H9 (cell line): Measurements from ENCODE around the gene ARHGEF39. TPM values are rescaled to one million over a fixed set of nuclear protein-coding genes. Genes with fewer than 3 reads are reported as not detected.

Experiments used
- DNase-seq: peaks from one replicate; pipeline ENCODE4 v3.0.0-alpha.2; 2017
- H2AFZ ChIP-seq: one replicate; pipeline ENCODE4 v1.6.1; 2013; ENCODE audit warnings: mild to moderate bottlenecking, low read length, control low read depth, moderate library complexity
- H2AK5ac ChIP-seq: 2 replicates; pipeline ENCODE4 v1.6.1; 2013; ENCODE audit warnings: low read length, control low read depth, mixed read lengths; ENCODE audit not compliant: insufficient read length
- H2BK120ac ChIP-seq: one replicate; pipeline ENCODE4 v1.6.1; 2013; ENCODE audit warnings: low read depth, mild to moderate bottlenecking, low read length, control low read depth, inconsistent platforms; ENCODE audit not compliant: poor library complexity, severe bottlenecking
- H2BK12ac ChIP-seq: 2 replicates; pipeline ENCODE4 v1.6.1; 2013; ENCODE audit warnings: low read length, control low read depth, mixed read lengths, low read depth; ENCODE audit not compliant: insufficient read length
- H2BK15ac ChIP-seq: 2 replicates; pipeline ENCODE4 v1.6.1; 2013; ENCODE audit warnings: low read depth, low read length, control low read depth
- H2BK20ac ChIP-seq: one replicate; pipeline ENCODE4 v1.6.1; 2013; ENCODE audit warnings: low read depth, mild to moderate bottlenecking, low read length, control low read depth, inconsistent platforms; ENCODE audit not compliant: poor library complexity, severe bottlenecking
- H2BK5ac ChIP-seq: 2 replicates; pipeline ENCODE4 v1.6.1; 2013; ENCODE audit warnings: low read length, control low read depth, mixed read lengths; ENCODE audit not compliant: insufficient read length
- H3K14ac ChIP-seq: 2 replicates; pipeline ENCODE4 v1.6.1; 2013; ENCODE audit warnings: low read length, control low read depth; ENCODE audit not compliant: insufficient read depth
- H3K18ac ChIP-seq: 2 replicates; pipeline ENCODE4 v1.6.1; 2013; ENCODE audit warnings: low read depth, mild to moderate bottlenecking, mixed read lengths, low read length, control low read depth; ENCODE audit not compliant: insufficient read length
- H3K23ac ChIP-seq: 2 replicates; pipeline ENCODE4 v1.6.1; 2013; ENCODE audit warnings: low read length, control low read depth, mixed read lengths, low read depth; ENCODE audit not compliant: insufficient read length
- H3K23me2 ChIP-seq: 2 replicates; pipeline ENCODE4 v1.6.1; 2013; ENCODE audit warnings: low read depth, mild to moderate bottlenecking, mixed read lengths, low read length, control low read depth; ENCODE audit not compliant: insufficient read length, poor library complexity, severe bottlenecking
- H3K27ac ChIP-seq: 2 replicates; pipeline ENCODE4 v1.5.1; 2013; ENCODE audit warnings: low read length, control low read depth, mixed read lengths, low read depth; ENCODE audit not compliant: insufficient read length
- H3K27me3 ChIP-seq: 2 replicates; pipeline ENCODE4 v1.6.1; 2013; ENCODE audit warnings: low read length, control low read depth, inconsistent platforms; ENCODE audit not compliant: insufficient read depth
- H3K4ac ChIP-seq: 2 replicates; pipeline ENCODE4 v1.6.1; 2013; ENCODE audit warnings: low read depth, mild to moderate bottlenecking, control low read depth, inconsistent platforms, low read length, moderate library complexity
- H3K4me1 ChIP-seq: 2 replicates; pipeline ENCODE4 v1.6.1; 2013; ENCODE audit warnings: low read length, control low read depth, inconsistent platforms; ENCODE audit not compliant: insufficient read depth
- H3K4me2 ChIP-seq: 2 replicates; pipeline ENCODE4 v1.6.1; 2013; ENCODE audit warnings: low read length, control low read depth, mixed read lengths; ENCODE audit not compliant: insufficient read length, insufficient read depth
- H3K56ac ChIP-seq: 2 replicates; pipeline ENCODE4 v1.6.1; 2013; ENCODE audit warnings: low read depth, mild to moderate bottlenecking, mixed read lengths, low read length, control low read depth; ENCODE audit not compliant: insufficient read length
- H3K79me1 ChIP-seq: 2 replicates; pipeline ENCODE4 v1.6.1; 2013; ENCODE audit warnings: low read depth, mild to moderate bottlenecking, moderate library complexity, low read length, control low read depth, inconsistent platforms; ENCODE audit not compliant: insufficient read depth, poor library complexity, severe bottlenecking
- H3K79me2 ChIP-seq: 2 replicates; pipeline ENCODE4 v1.6.1; 2013; ENCODE audit warnings: low read length, control low read depth, inconsistent platforms; ENCODE audit not compliant: insufficient read depth
- H3K9ac ChIP-seq: 2 replicates; pipeline ENCODE4 v1.6.1; 2013; ENCODE audit warnings: low read length, control low read depth, mixed read lengths; ENCODE audit not compliant: insufficient read length; ENCODE audit errors: extremely low read depth
- H3K9me3 ChIP-seq: one replicate; pipeline ENCODE4 v1.6.1; 2013; ENCODE audit warnings: low read depth, low read length, inconsistent platforms; ENCODE audit not compliant: control insufficient read depth
- H3T11ph ChIP-seq: one replicate; pipeline ENCODE4 v1.6.1; 2013; ENCODE audit warnings: mild to moderate bottlenecking, low read length, control low read depth, inconsistent platforms
- H4K20me1 ChIP-seq: one replicate; pipeline ENCODE4 v1.6.1; 2013; ENCODE audit not compliant: control insufficient read depth, insufficient read length, insufficient read depth
- H4K5ac ChIP-seq: 2 replicates; pipeline ENCODE4 v1.6.1; 2013; ENCODE audit warnings: low read depth, mild to moderate bottlenecking, mixed read lengths, low read length, control low read depth; ENCODE audit not compliant: insufficient read length
- H4K8ac ChIP-seq: replicated peaks from 2 replicates; pipeline ENCODE4 v1.6.1; 2013; ENCODE audit warnings: low read length, control low read depth, mixed read lengths, low read depth; ENCODE audit not compliant: insufficient read length
- H4K91ac ChIP-seq: 2 replicates; pipeline ENCODE4 v1.6.1; 2013; ENCODE audit warnings: low read depth, mild to moderate bottlenecking, moderate library complexity, mixed read lengths, low read length, control low read depth; ENCODE audit not compliant: insufficient read length
- H3K27ac Mint-ChIP-seq, 3 experiments: 2 replicates in 2 of 3; 3 replicates in 1 of 3; pipeline ENCODE4 v1.8.0; 2020 to 2021; ENCODE audit warnings: mixed read lengths in 3 of 3, mild to moderate bottlenecking in 1 of 3, moderate library complexity in 1 of 3
- H3K27me3 Mint-ChIP-seq: 2 replicates; pipeline ENCODE4 v1.8.0; 2021; ENCODE audit warnings: low read depth, mild to moderate bottlenecking, moderate library complexity, mixed read lengths
- H3K36me3 Mint-ChIP-seq, 3 experiments: 2 replicates in 2 of 3; 3 replicates in 1 of 3; pipeline ENCODE4 v1.8.0; 2020 to 2021; ENCODE audit warnings: low read depth in 3 of 3, mixed read lengths in 3 of 3; ENCODE audit not compliant: insufficient read depth in 1 of 3
- H3K4me1 Mint-ChIP-seq, 2 experiments: 2 replicates each; pipeline ENCODE4 v1.8.0; 2020; ENCODE audit warnings: mixed read lengths in 2 of 2
- H3K4me3 Mint-ChIP-seq, 2 experiments: 2 replicates in 1 of 2; 3 replicates in 1 of 2; pipeline ENCODE4 v1.8.0; 2020 to 2021; ENCODE audit warnings: mild to moderate bottlenecking in 2 of 2, mixed read lengths in 2 of 2, moderate library complexity in 1 of 2
- H3K9me3 Mint-ChIP-seq, 2 experiments: 2 replicates in 1 of 2; 3 replicates in 1 of 2; pipeline ENCODE4 v1.8.0; 2020; ENCODE audit warnings: mild to moderate bottlenecking in 2 of 2, mixed read lengths in 2 of 2, moderate library complexity in 1 of 2
- WGBS: extraction: QIAGEN DNeasy Blood & Tissue Kit; methylation state at CpG from one replicate; pipeline ENCODE4 v1.1.7; 2013; ENCODE audit warnings: missing lambda C conversion rate, low lambda C conversion rate, mixed read lengths; ENCODE audit not compliant: insufficient read length; ENCODE audit errors: extremely low coverage; 5-methylcytosine and 5-hydroxymethylcytosine counted together
- total RNA-seq: library from RNA; stranded (reverse); gene quantifications from 2 replicates; pipeline ENCODE4 v1.2.1, GENCODE V29; 2021
- TF ChIP-seq, protein P1 (sequence below): fragments of 200-600 bp; sonication (generic); conservative IDR thresholded peaks from 3 replicates; pipeline ENCODE4 v1.8.0; 2021; ENCODE audit warnings: antibody characterized with exemption, mild to moderate bottlenecking

The ARHGEF39 gene
- total RNA-seq, 1 experiment from 2014 or later, result 24.4 TPM

DNA sequence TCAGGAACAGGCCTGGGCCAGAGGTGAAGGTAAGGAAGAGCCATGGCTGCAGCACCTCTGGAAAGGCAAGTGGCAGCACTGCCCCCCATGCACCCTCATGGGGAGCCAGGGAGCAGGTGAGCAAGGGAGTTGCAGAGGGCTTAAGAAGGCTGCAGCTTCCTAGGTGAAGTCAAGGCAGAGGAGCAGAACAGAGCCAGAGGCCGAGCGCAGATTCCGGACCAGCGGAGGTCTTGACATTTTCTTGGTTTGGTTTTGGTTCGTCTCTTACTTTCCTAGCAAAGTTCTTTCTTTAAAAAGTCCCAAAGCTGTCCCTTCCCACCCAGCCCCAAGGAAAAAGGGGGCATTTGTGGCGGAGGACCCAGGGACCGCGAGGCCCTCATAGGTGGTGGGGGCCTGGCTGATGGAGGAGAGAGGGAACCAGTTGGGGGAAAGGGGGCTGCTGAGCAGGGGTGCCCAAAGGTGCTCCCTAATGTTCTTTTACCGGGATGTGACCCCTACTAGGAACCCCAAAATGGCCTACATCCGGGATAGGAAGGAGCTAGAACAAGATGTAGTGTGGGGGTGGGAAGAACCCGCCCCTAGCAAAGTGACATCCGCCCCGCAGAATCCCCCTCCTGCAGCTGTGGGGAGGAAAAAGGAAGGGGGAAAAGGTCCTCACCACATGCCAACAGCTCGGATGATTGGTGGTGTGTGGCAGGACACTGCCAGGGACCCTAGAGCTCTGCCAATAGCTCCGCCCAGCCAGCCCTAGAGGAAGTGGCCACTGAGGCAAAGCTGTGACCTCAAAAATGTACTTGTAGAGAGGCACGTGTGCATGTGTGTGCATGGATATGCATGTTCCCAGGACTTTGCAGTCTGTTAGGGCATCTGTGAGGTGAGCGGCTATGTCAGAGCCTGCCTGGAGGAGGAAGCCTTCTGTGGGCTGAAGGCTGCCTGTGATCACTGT, 45.9 kb downstream of the ARHGEF39 start:
- TF ChIP-seq, protein P1, sequence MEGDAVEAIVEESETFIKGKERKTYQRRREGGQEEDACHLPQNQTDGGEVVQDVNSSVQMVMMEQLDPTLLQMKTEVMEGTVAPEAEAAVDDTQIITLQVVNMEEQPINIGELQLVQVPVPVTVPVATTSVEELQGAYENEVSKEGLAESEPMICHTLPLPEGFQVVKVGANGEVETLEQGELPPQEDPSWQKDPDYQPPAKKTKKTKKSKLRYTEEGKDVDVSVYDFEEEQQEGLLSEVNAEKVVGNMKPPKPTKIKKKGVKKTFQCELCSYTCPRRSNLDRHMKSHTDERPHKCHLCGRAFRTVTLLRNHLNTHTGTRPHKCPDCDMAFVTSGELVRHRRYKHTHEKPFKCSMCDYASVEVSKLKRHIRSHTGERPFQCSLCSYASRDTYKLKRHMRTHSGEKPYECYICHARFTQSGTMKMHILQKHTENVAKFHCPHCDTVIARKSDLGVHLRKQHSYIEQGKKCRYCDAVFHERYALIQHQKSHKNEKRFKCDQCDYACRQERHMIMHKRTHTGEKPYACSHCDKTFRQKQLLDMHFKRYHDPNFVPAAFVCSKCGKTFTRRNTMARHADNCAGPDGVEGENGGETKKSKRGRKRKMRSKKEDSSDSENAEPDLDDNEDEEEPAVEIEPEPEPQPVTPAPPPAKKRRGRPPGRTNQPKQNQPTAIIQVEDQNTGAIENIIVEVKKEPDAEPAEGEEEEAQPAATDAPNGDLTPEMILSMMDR, result no peak
- no peak overlapping the region for H3K27ac Mint-ChIP-seq

More for the DNA sequence above, 45.9 kb downstream of the ARHGEF39 start:
- peaks cover 42% of the 10 kb centered on the region for H3K27me3 Mint-ChIP-seq
- peaks cover 15 to 18% of the 10 kb centered on the region in 2 experiments for H3K4me1 Mint-ChIP-seq
- H3K14ac ChIP-seq, result no peak overlapping the region; the same call in 1 of the 2 replicates
- H3K4me3 Mint-ChIP-seq, result no peak overlapping the region; a peak in 1 of 5 replicates
- H3K79me2 ChIP-seq, result no peaks in the 10 kb centered on the region
- H3K23ac ChIP-seq, result no peak overlapping the region
- no peak overlapping the region for H2AFZ ChIP-seq
- H2BK20ac ChIP-seq, result no peak overlapping the region
- H3T11ph ChIP-seq, result no peak overlapping the region
- H3K27me3 ChIP-seq, result peaks cover 4% of the 10 kb centered on the region; the same call in 1 of the 2 replicates
- H3K18ac ChIP-seq, result no peak overlapping the region
- no peak overlapping the region for H3K4ac ChIP-seq
- no peak overlapping the region for H2BK12ac ChIP-seq
- no peak overlapping the region for H4K5ac ChIP-seq
- H3K23me2 ChIP-seq, result peaks cover 13% of the 10 kb centered on the region
- H2BK15ac ChIP-seq, result no peak overlapping the region
- H3K27ac ChIP-seq, result no peak overlapping the region
- no peak overlapping the region for H2BK120ac ChIP-seq
- no peak overlapping the region for H3K56ac ChIP-seq
- H3K4me2 ChIP-seq, result no peak overlapping the region
- H4K91ac ChIP-seq, result no peak overlapping the region
- no peaks in the 10 kb centered on the region for H3K9me3 Mint-ChIP-seq
- DNase-seq, result no peak
- H3K4me1 ChIP-seq, result no peaks in the 10 kb centered on the region; the same call in 1 of the 2 replicates
- no peak overlapping the region for H4K8ac ChIP-seq
- no peak overlapping the region for H3K9ac ChIP-seq
- no CpG with 5 or more reads among the region's 17 CpGs for WGBS
- H3K36me3 Mint-ChIP-seq, result no peaks in the 10 kb centered on the region
- H2BK5ac ChIP-seq, result no peak overlapping the region
- no peak overlapping the region for H2AK5ac ChIP-seq
- H3K9me3 ChIP-seq, result no peaks in the 10 kb centered on the region
- no peaks in the 10 kb centered on the region for H4K20me1 ChIP-seq
- no peaks in the 10 kb centered on the region for H3K79me1 ChIP-seq
